ENCODE measurements around the gene TENT4B.

TENT4B gene

GRCh38 chr16:50275428-50276325, 122.6 kb downstream of the TENT4B start:
- Histone ChIP-seq H3K27ac (peak overlapping the region in 18 of 21 experiments; percentile 55 to 99 (median 88)), H3K4me3 (peak overlapping the region in 5 of 7 experiments; percentile 26 to 37 (median 29))

DNA sequence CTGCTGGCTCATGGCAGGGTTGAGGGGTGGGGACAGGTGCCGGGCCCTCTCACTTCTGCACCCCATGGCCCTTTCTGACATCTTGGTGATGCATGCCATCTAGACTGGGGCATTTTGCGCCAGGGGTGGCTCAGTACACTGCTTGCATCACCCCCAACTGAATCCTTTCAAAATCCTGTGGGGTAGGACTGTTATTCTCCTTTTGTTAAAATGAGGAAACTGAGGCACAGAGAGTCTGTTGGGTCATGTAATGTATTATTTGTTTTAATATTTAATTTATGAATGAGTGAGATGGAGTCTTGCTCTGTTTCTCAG, 123.2 kb downstream of the TENT4B start:
- Histone ChIP-seq H3K27ac (peak overlapping the region in 14 of 21 experiments; percentile 16 to 99 (median 88)), H3K4me3 (no peak overlapping the region)

DNA sequence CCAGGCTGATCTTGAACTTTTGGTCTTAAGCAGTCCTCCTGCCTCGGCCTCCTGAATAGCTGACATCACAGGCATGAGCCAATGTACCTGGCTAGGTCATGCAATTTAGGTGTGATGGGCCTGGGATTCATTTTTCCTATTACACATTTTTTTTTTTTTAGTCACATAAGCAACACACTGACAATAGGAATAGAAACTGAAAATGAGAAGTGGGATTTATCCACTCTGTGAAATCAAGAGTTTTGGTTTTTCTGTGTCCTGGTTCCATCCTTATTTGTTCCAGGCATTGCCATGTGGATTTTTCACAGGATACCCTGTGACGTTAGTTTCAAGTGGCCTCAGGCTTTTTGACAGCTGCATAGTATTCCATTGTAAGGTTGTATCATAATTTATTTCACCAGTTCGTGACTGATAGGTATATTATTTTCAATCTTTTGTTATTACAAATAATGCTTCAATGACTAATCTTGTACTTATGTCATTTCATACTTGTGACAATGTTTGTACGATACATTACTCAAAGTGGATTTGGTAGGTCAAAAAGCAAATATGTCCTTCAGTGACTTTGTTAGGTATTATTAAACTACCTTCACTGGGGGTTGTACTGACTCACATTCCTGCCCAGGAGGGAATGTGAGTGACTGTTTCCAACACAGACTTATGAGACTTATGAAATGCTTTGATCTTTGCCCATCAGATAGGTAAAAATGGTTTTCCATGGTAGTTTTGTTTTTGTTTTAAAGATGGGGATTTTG, 123.9 kb downstream of the TENT4B start:
- Histone ChIP-seq H3K27ac (peak overlapping the region in 9 of 21 experiments; percentile 16 to 99 (median 78)), H3K4me3 (no peak overlapping the region)

DNA sequence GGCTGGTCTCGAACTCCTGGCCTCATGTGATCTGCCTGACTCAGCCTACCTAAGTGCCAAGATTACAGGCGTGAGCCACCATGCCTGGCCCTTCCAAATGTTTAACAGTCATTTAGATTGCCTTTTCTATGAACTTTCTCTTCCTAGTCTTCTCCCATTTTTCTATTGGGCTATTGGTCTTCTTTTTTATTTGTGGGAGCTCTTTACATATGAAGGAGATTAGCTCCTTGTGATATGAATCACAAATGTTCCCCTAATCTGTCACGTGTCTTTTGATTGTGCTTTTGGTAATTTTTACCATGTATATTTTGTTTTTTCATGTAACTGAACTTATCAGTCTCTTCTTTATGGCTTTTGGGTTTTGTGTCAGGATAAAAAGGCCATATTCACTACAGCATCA, 125.1 kb downstream of the TENT4B start:
- no peak overlapping the region for H3K4me3 ChIP-seq
- peak overlapping the region in 12 of 21 experiments; percentile 9 to 99 (median 57) for H3K27ac ChIP-seq

DNA sequence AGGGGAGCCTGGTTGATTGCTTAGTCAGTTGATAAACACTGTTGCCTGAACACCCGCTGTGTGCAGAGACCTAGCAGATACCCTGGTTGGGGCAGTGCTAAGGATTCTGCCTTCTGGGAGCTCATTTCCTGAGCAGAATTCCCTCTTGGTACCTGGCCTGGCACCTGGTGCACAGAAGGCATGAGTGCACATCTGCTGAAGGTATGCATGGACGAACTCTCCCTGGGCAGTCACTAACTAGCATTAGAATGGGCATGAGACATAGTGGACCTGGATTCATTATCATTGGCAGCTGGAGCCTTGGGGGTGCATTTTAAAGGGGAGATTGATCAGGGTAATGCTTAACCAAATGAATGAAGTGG, 126.4 kb downstream of the TENT4B start:
- peak overlapping the region in 10 of 21 experiments; percentile 18 to 99 (median 62) for H3K27ac ChIP-seq

GRCh38 chr16:50280932-50281331, 127.8 kb downstream of the TENT4B start:
- Histone ChIP-seq H3K27ac (peak overlapping the region in 17 of 21 experiments; percentile 12 to 99 (median 69)), H3K4me3 (peak overlapping the region in 3 of 7 experiments; percentile 3 to 21 (median 12))

More for the DNA sequence above, 126.4 kb downstream of the TENT4B start:
- peak overlapping the region in 1 of 7 experiments; percentile 13 for H3K4me3 ChIP-seq
